CD4-positive, alpha-beta T cell treated with Interleukin-6 for 4 hours (primary cell): ENCODE results near the gene EPB41L2.

Experiments
- DNase-seq: peaks from one replicate; pipeline ENCODE4 v3.0.0-alpha.2; 2020; ENCODE audit warnings: mixed read lengths

Gene EPB41L2

GRCh38 chr6:131061041-131061750 is 1.8 kb downstream of the EPB41L2 start:
- no peak for DNase-seq

- DNase-seq, result no peak
Measured at GRCh38 chr6:131060311-131060710, 2.7 kb downstream of the EPB41L2 start.

- DNase-seq, result no peak
Measured at GRCh38 chr6:131059486-131059885, 3.6 kb downstream of the EPB41L2 start.

- no peak for DNase-seq
Measured at GRCh38 chr6:131058236-131058635, 4.8 kb downstream of the EPB41L2 start.

GRCh38 chr6:131054392-131055250 is 8.4 kb downstream of the EPB41L2 start:
- no peak for DNase-seq

GRCh38 chr6:131053546-131054240 is 9.4 kb downstream of the EPB41L2 start:
- no peak for DNase-seq

- no peak for DNase-seq
Measured at GRCh38 chr6:131052181-131052580, 10.9 kb downstream of the EPB41L2 start.

- no peak for DNase-seq
Measured at GRCh38 chr6:131051341-131051740, 11.7 kb downstream of the EPB41L2 start.

GRCh38 chr6:131049608-131050007 is 13.4 kb downstream of the EPB41L2 start:
- DNase-seq, result no peak

- no peak for DNase-seq
Measured at GRCh38 chr6:131048933-131049515, 14.0 kb downstream of the EPB41L2 start.

GRCh38 chr6:131048459-131048858 is 14.6 kb downstream of the EPB41L2 start:
- DNase-seq, result no peak

GRCh38 chr6:131045139-131045538 is 17.9 kb downstream of the EPB41L2 start:
- no peak for DNase-seq

GRCh38 chr6:131043902-131044447 is 19.1 kb downstream of the EPB41L2 start:
- no peak for DNase-seq

GRCh38 chr6:131042664-131043063 is 20.4 kb downstream of the EPB41L2 start:
- DNase-seq, result no peak

- no peak for DNase-seq
Measured at GRCh38 chr6:131041814-131042213, 21.2 kb downstream of the EPB41L2 start.

GRCh38 chr6:131040866-131041265 is 22.2 kb downstream of the EPB41L2 start:
- no peak for DNase-seq

- no peak for DNase-seq
Measured at GRCh38 chr6:131039345-131039680, 23.7 kb downstream of the EPB41L2 start.

GRCh38 chr6:131038597-131039344 is 24.3 kb downstream of the EPB41L2 start:
- no peak for DNase-seq

GRCh38 chr6:131037194-131037897 is 25.7 kb downstream of the EPB41L2 start:
- no peak for DNase-seq

GRCh38 chr6:131036601-131037000 is 26.4 kb downstream of the EPB41L2 start:
- DNase-seq, result no peak

GRCh38 chr6:131036143-131036542 is 26.9 kb downstream of the EPB41L2 start:
- DNase-seq, result no peak

- no peak for DNase-seq
Measured at GRCh38 chr6:131035582-131035981, 27.5 kb downstream of the EPB41L2 start.
